HG02610 (cell line): ENCODE results near the gene TCP10L.
"Not testable (repeated sequence)": the region's sequence is repeated elsewhere in the genome, so short reads cannot be mapped to it uniquely, and the experiment has no call there.

ENCODE experiments used
- ATAC-seq: cut with Tn5 transposase; IDR thresholded peaks from one replicate; pipeline ENCODE4 v1.9.1; 2021; ENCODE audit warnings: mild to moderate bottlenecking, moderate library complexity; ENCODE audit not compliant: unreplicated experiment

The TCP10L gene

DNA sequence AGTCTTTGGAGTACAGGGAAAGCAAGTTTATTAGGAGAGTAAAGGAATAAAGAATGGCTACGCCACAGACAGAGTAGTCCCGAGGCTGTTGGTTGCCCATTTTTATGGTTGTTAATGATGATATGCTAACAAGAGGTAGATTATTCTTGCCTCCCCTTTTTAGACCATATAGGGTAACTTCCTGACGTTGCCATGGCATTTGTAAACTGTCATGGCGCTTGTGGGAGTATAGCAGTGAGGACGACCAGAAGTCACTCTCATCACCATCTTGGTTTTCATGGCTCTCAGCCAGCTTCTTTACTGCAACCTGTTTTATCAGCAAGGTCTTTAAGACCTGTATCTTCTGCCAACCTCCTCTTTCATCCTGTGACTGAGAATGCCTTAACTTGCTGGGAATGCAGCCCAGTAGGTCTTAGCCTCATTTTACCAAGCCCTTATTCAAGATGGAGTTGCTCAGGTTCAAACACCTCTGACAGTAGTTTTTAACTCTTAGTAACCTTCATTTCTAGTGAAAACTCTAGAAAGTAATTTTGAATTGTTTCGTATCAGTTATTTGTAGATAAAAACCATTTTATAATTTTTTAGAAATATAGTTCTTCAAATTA is 26.2 kb downstream of the TCP10L start:
- no peak for ATAC-seq

GRCh38 chr21:32558106-32558505 is 27.2 kb downstream of the TCP10L start:
- no peak for ATAC-seq

- no peak for ATAC-seq
Measured at GRCh38 chr21:32554832-32555638, 30.3 kb downstream of the TCP10L start.

DNA sequence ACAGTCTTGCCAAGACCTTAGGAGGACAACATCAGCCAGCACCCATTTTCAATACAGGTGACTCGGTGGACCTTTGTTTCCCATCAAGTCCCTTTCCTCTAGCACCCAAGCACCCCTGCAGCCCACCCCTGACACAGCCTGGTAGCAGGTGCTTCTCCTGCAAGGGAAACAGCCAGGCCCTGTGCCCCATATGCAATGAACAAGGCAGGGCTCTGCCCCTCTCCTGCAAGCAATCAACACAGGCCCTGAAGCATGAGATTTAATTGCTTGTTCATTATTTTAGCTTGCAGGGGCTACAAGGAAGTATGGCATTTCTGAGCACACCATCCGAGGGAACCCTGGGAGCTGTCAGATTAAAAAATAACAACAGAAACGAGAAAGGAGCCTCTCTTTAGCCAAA is 35.4 kb downstream of the TCP10L start:
- ATAC-seq = no peak

DNA sequence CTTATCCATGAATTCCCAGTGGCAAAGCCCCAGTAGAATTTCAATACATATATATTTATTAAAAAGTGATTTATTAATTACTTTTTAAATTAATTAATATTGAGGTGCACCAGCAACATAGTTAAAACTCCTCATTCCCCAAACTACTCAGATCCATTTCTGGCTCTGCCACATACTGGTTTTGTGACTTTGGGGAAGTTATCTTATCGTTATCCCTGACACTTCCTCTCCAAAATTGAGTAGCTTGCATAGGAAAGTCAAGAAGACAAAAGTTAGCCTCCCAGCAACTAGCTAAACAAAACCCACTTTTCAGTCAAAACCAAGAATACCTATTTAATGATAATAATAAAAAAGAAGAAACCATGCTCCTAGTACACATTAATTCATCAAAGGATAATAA is 35.9 kb downstream of the TCP10L start:
- ATAC-seq = no peak

- no peak for ATAC-seq
Measured at GRCh38 chr21:32548978-32549377, 36.3 kb downstream of the TCP10L start.

- ATAC-seq = no peak
Measured at GRCh38 chr21:32547018-32547417, 38.3 kb downstream of the TCP10L start.

GRCh38 chr21:32545948-32546441 is 39.3 kb downstream of the TCP10L start:
- ATAC-seq = no peak

DNA sequence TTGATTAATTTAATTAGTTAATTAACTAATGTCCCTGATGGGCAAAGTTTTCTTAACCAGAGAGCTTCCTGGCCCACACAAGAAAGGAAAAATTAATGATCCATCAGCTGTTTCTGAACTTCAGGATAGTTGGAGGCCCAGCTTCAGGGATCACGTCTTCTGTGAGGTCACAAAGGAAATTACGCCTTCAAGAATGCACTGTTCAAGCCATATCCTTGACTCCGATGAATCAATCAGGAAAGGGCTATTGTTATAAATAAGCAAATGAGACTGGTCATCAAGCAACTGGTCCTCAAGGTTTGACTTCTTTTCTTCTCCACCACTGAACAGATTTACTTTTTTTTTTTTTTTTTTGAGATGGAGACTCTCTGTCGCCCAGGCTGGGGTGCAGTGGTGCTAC is 40.6 kb downstream of the TCP10L start:
- no peak for ATAC-seq

DNA sequence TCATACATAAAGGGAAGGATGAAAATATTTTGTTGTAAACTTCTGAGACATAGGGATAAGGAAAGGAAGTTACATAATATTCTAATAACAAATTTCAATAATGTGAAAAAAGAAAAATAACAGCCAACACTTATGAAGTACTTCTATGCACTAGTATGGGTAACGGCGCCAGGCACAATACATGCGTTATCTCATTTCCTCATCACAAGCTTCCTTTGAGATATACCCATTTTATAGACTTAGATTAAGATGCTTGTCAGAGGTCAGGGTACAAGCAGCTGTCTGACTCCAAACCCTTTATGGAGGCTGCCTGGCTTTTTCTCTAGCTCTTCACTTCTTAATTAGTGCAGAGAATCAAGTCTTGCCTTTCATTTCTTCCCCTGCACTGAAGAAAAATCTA is 41.3 kb downstream of the TCP10L start:
- no peak for ATAC-seq

GRCh38 chr21:32543056-32543455 is 42.3 kb downstream of the TCP10L start:
- ATAC-seq = not testable (repeated sequence)

- no peak for ATAC-seq
Measured at GRCh38 chr21:32539378-32539777, 45.9 kb downstream of the TCP10L start.

GRCh38 chr21:32538147-32538792 is 47.1 kb downstream of the TCP10L start:
- ATAC-seq = no peak

GRCh38 chr21:32537569-32537881 is 47.8 kb downstream of the TCP10L start:
- no peak for ATAC-seq

- no peak for ATAC-seq
Measured at GRCh38 chr21:32535612-32536011, 49.7 kb downstream of the TCP10L start.

- no peak for ATAC-seq
Measured at GRCh38 chr21:32534113-32534512, 51.2 kb downstream of the TCP10L start.

- no peak for ATAC-seq
Measured at GRCh38 chr21:32533611-32534010, 51.7 kb downstream of the TCP10L start.

DNA sequence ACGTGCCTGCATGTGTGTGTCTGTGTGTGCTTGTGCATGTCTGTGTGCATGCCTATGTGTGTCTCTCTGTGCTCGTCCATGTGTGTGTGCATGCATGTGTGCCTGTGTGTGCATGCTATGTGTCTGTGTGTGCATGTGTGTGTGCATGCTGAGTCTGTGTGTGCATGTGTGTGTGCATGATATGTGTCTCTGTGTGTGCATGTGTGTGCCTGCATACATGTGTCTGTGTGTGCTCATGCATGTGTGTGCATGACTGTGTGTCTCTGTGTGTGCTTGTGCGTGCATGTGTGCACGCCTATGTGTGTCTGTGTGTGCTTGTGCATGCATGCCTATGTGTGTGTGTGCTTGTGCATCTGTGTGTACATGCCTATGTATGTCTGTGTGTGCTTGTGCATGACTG is 52.3 kb downstream of the TCP10L start:
- ATAC-seq = no peak

GRCh38 chr21:32532636-32533035 is 52.7 kb downstream of the TCP10L start:
- ATAC-seq = no peak

GRCh38 chr21:32531561-32531960 is 53.8 kb downstream of the TCP10L start:
- ATAC-seq = not testable (repeated sequence)

- ATAC-seq = not testable (repeated sequence)
Measured at GRCh38 chr21:32530809-32531208, 54.5 kb downstream of the TCP10L start.

GRCh38 chr21:32529679-32530078 is 55.6 kb downstream of the TCP10L start:
- no peak for ATAC-seq
